Activated CD4-positive, CD25-positive, alpha-beta regulatory T cell (primary cell): ENCODE measurements around the gene PRDM16.

ENCODE experiments used
- DNase-seq, 4 experiments: peaks; one replicate each; lab custom pipeline; 2025; lab: John Stamatoyannopoulos, UW

Gene PRDM16

GRCh38 chr1:3336641-3337630 lies 267.9 kb downstream of the PRDM16 start:
- DNase-seq, result no peak

- no peak for DNase-seq
Observed at GRCh38 chr1:3337798-3338724, 269.1 kb downstream of the PRDM16 start.

DNA sequence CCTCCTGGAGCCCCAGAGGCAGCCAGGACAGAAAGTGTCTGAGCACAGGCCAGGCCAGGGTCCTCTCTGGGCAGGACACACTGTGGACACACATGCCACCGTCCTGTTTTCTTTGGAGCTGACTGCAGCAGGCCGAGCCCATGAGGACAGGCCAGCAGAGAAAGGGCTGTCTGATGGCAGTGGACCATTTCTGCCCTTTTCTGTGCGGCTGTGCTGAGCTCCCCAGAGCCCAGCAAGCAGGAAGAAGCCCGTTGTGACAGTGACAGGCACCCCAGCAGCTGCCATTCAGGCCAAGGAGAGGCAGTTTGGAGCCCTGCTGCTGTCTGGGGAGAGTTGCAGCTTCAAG lies 269.7 kb downstream of the PRDM16 start:
- DNase-seq, result no peak

DNA sequence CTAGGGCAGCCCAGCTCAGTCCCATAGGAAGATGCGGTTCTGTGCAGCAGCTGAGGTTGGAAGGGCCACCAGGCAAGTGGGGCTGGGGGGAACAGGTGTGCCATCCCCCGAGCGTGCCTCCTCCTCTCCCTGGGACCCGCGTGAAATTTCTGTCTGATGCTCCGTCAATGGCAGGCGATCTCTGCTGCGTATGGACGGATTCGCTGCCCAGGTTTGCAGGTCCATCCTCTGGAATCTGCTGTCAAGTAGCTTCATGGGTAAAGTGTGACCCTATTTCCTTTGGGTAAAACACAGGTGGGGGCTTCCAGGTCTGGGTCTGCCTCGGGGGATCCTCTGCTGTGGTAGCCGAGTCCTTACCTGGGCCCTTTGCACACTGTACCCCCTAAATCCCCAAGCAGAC lies 270.9 kb downstream of the PRDM16 start:
- no peak for DNase-seq

GRCh38 chr1:3340548-3341235 lies 271.7 kb downstream of the PRDM16 start:
- DNase-seq, result no peak

- DNase-seq, result no peak
Observed at GRCh38 chr1:3341236-3341994, 272.4 kb downstream of the PRDM16 start.

- DNase-seq, result no peak
Observed at GRCh38 chr1:3342960-3343359, 274.0 kb downstream of the PRDM16 start.

DNA sequence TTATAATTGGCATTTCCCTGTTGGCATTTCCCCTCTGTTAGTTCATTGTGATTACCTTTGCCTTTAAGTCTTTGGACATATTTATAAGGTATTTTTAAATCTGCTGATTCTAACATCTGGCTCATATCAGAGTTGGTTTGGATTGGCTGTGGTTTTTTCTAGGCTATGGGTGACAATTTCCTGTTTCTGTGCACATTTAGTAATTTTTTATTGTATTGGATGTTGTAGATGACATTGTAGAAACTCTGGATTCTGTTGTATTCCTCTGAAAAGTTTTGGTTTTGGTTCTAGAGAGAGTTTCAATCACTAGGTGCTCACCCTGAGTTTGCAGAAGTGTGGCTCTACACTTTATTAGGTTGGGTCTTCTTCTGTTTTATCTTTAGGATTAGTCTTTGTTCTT lies 275.4 kb downstream of the PRDM16 start:
- DNase-seq, result no peak

DNA sequence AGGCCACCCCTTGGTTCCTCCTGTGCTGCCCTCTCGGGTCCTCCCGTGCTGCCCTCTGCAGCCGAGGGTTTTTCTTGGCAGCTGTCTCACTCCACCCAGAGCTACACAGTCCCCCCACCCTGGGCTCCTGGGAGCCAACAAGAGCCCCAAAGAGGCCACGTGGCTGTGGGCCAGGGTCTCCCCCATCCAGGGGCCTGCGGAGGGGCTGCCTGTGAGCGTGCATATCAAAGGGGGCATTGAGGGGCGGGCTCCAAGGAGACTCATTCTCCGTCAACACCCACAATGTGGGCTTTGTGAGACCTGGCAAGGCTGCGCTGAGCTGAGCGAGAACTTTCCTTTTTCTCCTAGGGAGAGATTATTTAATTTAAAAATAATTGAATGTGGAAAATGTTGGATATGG lies 276.8 kb downstream of the PRDM16 start:
- no peak for DNase-seq

DNA sequence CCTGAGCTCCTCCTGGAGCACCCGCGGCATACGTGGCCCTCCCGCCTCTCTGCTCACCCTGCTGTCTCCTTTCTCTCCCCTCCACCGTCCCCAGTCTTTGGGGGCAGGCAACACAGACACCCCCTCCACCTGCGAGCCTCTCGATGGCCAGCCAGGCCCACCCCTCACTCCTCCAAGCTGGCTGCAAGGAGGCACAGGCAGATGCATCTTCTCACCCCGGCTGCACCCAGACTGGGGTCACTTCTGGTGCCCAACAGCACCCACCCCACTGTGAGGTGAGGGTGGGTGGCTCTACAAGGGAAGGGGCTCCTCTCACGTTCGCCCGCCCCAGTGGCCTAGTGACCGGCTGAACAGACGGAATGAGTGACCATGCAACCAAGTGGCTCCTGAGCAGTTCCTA lies 277.5 kb downstream of the PRDM16 start:
- no peak for DNase-seq

DNA sequence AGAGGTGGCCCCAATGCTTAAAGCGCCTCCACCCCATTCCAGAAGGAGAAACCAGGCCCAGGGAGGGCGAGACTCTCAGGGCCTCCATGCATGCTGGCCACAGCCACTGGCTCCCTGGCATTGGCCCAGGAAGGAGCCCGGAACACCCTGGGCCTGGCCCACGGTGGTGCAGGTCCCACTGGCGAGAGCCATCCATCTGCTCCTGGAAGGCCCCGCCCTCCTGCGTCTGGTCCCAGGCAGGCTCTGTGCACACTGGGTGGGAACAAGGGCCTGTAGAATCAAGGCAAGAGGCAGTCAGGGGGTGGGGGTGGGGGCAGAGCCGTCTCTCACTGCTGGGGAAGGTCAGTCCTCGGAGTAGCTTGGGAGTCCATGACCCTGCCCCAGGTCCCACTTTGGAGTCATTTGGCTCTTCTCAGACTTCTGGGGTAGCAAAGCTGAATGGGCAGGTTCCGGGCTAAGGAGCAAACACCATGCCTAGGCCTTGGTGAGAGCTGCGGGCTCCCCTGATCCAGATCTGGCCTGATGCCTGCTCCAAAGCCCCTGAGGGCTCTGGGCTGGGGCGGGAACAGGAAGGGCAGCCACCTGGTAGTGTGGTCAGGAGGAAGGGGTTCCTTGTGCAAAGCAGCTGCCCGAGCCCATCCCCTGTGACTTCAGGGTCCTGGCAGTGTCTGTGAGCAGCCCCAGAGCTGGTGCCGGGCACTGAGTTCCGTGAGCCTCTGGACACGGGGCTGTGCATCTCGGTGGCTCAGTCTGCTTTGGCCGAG lies 278.4 kb downstream of the PRDM16 start:
- no peak for DNase-seq

DNA sequence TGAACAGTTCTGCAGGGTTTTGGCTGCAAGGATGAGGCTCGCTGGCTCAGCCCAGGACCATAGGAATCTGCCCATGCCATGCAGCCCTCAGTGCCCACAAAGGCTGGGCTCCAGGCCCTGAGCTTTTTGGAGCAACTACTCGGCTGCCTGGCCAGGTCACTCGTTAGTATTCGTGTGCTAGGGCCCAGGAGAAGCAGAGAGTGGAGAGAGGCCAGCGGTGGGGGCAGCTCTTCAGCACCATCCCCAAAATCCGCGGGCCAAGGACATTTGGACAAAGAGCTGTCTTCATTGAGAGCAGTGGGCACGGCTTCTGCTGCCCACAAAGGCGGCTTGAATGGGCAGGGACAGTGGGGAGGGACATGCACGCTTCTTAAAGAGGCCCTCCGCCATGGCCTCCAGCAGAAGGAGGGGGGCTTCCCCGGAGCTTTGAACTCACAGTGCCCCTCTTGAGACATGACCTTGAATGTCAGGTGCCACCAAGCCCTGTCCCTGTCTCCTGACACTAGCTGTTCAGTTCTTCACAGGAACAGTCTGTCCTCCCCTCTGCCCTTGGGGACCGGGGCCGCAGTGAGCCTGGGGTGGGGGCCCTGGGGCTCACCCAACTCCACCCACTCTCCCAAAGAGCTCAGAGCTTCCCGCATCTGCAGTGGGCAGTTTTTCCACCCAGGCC lies 279.3 kb downstream of the PRDM16 start:
- no peak for DNase-seq

DNA sequence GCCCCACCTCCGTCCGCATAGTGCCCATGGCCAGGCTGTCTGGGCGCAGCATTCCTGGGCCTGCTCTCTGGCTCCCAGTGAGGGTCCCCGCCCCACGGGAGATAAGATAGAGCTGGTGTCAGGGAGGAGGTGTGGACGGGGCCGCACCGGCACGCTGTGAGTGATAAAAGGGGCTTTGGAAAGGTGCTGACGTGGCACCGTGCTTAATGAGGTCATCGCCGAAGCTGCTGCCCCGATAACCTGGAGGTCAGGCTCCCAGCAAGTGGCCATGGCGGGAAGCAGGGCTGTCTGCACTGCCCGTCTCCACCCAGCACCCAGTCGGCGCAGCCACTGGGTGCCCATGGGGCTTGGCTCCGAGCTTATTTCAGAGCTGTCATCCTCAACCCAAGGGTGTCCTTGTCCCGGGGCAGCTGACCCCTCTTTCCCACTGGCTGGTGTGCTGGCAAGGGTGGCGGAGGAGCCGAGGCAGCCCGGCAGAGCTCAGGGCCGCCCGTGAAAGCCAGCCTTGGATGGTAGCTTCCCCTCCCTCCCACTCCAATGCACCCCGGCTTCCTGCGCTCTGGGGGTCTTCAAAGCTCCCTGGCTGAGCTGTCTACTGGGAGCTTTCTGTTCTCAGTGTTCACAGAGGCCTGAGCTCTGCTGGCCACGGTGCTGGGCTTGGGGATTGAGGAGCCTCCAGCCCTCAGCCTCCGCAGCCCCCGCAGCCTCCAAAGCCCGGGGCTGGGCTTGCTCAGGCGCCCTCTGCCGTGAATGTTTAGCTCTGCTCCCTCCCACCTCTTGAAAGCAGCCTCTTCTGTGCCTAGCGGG lies 280.4 kb downstream of the PRDM16 start:
- no peak for DNase-seq

GRCh38 chr1:3349968-3350299 lies 280.9 kb downstream of the PRDM16 start:
- DNase-seq, result no peak

DNA sequence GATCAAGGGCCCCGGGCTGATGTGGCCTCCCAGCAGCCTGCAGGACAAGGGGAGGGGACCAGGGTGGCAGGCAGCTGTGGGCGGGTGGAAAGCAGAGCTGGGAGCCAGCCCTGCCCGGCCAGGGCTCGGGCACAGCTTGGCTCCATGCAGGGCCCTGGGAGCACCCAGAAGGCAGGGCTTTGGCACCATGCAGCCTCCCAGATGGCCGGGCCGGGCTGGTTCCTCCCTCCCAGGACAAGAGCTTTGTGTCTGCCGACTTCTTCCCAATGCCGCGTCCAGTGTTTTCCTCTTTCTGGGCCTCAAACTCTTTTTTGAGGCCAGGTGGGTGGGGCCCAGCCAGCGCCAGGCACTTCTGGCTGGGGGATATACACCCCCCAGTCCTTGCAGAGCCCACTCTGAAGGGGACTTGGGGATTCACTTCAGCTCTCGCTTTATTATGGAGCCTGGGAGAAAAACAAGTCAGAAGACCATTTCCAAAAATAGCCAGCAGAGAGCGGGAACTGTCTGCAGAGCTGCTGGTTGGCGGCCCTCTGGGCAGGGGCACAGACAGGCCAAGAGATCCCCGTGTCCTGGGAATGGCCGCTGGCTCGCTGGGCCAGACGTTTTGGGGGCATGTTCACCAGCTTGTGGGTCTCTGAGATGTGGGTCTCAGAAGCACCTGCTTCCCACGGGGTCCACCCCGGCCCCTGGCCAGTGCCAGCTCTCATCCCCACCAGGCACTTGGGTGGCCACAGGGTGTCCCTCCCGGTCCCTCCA lies 281.7 kb downstream of the PRDM16 start:
- DNase-seq, result no peak

GRCh38 chr1:3351449-3352298 lies 282.7 kb downstream of the PRDM16 start:
- no peak for DNase-seq

DNA sequence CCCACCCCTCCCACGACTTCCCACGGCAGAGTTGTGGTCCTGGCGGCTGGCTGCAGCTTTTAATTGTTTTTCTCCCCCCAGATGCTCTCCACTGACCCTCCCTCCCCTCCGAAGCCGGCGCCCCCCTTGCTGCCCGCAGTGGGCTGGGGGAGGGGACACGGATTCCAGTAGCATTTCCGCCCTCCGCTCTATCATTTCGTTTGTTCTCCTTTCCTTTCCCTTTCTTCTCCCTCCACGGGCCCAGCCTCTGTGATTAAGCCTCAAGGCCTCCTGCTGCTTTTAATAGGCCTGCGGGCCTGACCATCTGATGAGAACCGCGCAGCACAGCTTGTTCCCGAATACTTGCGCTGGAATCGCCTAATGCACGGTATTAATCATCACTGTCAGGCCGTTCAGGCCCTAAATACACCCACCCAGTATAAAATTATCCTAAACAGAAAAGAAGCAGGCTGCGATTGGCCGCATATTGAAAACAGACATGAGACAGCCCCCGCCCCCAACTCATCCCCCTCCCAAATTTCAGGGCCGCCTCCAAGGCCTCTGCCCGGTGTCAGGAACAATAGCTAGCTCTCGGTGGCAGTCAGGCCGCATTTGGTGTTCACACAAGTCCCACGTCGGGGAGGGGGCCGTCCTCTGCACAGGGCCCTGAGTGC lies 283.4 kb downstream of the PRDM16 start:
- DNase-seq, result no peak
